Kidney (tissue), 14 donors: ENCODE measurements around the gene AUP1. TPM values are rescaled to one million over a fixed set of nuclear protein-coding genes. Genes with fewer than 3 reads are reported as not detected.

Source experiments
- DNase-seq, 5 donors: peaks; one replicate each; pipeline ENCODE4 v3.0.0-alpha.2; 2013 to 2020
- FAIRE-seq: peaks from 2 replicates; lab custom pipeline; 2012; peaks lifted over from hg19 to GRCh38; lab: Jason Lieb, UNC
- H3K27ac ChIP-seq, 2 donors: one replicate each; pipeline ENCODE4 v1.7.0; 2013; ENCODE audit warnings: low read depth in 2 of 2, low read length in 2 of 2, inconsistent platforms in 1 of 2
- H3K27me3 ChIP-seq: one replicate; pipeline ENCODE4 v1.7.1; 2013; ENCODE audit warnings: low read length, inconsistent platforms; ENCODE audit not compliant: control insufficient read depth, insufficient read depth
- H3K36me3 ChIP-seq, 3 donors: one replicate each; pipeline versions ENCODE4 v1.7.0 to v1.7.1; 2013; ENCODE audit warnings: low read length in 3 of 3, control low read depth in 1 of 3, inconsistent platforms in 1 of 3; ENCODE audit not compliant: insufficient read depth in 3 of 3, control insufficient read depth in 2 of 3
- H3K4me1 ChIP-seq, 3 donors: one replicate each; pipeline versions ENCODE4 v1.7.0 to v1.7.1; 2013; ENCODE audit warnings: low read length in 3 of 3, inconsistent platforms in 1 of 3, low read depth in 1 of 3; ENCODE audit not compliant: control insufficient read depth in 2 of 3, insufficient read depth in 2 of 3
- H3K4me3 ChIP-seq, 3 donors: one replicate each; pipeline versions ENCODE4 v1.7.0 to v1.8.1; 2013; ENCODE audit warnings: low read length in 3 of 3, control low read depth in 1 of 3, inconsistent platforms in 1 of 3
- H3K9ac ChIP-seq, 3 donors: one replicate each; pipeline versions ENCODE4 v1.7.0 to v1.7.1; 2013; ENCODE audit warnings: low read length in 3 of 3, control low read depth in 1 of 3, inconsistent platforms in 1 of 3
- H3K9me3 ChIP-seq, 3 donors: one replicate each; pipeline versions ENCODE4 v1.7.0 to v1.7.1; 2013; ENCODE audit warnings: low read length in 3 of 3, control low read depth in 1 of 3, inconsistent platforms in 1 of 3; ENCODE audit not compliant: control insufficient read depth in 2 of 3, insufficient read depth in 1 of 3
- intact Hi-C: fragments of 100-400 bp; cut with DNase I; formaldehyde crosslinking; loops from one replicate; pipeline ENCODE4 v1.11.1; 2022
- polyA plus RNA-seq: library from polyadenylated mRNA; stranded (reverse); fragments of 350-450 nt; fragmentation: Illumina TruSeq; extraction: RNeasy Lipid Tissue Mini Kit (QIAGEN cat#74804); gene quantifications from one replicate; pipeline ENCODE4 v1.2.3, GENCODE V29; 2014; ENCODE audit warnings: low read depth, low replicate concordance; ENCODE audit not compliant: insufficient read depth
- total RNA-seq: library from RNA; stranded (reverse); fragmentation: NEBNext Ultra II Directional; extraction: Animal tissue kit (Norgen Biotek cat#: 25700); gene quantifications from one replicate; pipeline ENCODE4 v1.2.1, GENCODE V29; 2021
- TF ChIP-seq, protein P1 (sequence below): IDR thresholded peaks from 3 replicates; pipeline ENCODE4 v1.5.1; 2012; ENCODE audit warnings: mild to moderate bottlenecking, moderate library complexity, borderline replicate concordance; ENCODE audit not compliant: insufficient read depth; ENCODE audit errors: extremely low read depth
- donor health status: control.
- donor health status: control.
- donor health status: control.
- donor health status: control.
- donor health status: control.
- donor health status: DM: yes; HTN: yes; CAD: no.
- donor health status: Normal renal cell carcinoma (clear cell type).

AUP1 gene
- total and polyA plus RNA-seq, 2 donors from 2014 or later = 91.0 to 130 TPM

DNA sequence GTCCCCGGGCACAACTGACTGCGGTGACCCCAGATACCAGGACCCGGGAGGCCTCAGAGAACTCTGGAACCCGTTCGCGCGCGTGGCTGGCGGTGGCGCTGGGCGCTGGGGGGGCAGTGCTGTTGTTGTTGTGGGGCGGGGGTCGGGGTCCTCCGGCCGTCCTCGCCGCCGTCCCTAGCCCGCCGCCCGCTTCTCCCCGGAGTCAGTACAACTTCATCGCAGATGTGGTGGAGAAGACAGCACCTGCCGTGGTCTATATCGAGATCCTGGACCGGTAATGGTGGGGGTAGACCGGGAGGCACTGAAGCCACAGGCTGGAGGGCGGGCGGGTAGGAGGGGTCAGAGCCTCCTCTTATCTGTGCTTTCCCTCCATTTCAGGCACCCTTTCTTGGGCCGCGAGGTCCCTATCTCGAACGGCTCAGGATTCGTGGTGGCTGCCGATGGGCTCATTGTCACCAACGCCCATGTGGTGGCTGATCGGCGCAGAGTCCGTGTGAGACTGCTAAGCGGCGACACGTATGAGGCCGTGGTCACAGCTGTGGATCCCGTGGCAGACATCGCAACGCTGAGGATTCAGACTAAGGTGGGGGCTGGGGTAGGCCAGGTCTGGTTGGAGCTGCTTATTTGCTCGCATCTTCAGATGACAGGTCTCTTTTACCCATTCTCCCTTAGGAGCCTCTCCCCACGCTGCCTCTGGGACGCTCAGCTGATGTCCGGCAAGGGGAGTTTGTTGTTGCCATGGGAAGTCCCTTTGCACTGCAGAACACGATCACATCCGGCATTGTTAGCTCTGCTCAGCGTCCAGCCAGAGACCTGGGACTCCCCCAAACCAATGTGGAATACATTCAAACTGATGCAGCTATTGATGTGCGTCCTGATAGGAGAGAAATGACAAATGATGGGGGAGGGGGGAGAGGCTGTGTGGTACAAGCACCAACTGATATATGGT is 1.0 kb upstream of the AUP1 start:
- TF ChIP-seq, protein P1, sequence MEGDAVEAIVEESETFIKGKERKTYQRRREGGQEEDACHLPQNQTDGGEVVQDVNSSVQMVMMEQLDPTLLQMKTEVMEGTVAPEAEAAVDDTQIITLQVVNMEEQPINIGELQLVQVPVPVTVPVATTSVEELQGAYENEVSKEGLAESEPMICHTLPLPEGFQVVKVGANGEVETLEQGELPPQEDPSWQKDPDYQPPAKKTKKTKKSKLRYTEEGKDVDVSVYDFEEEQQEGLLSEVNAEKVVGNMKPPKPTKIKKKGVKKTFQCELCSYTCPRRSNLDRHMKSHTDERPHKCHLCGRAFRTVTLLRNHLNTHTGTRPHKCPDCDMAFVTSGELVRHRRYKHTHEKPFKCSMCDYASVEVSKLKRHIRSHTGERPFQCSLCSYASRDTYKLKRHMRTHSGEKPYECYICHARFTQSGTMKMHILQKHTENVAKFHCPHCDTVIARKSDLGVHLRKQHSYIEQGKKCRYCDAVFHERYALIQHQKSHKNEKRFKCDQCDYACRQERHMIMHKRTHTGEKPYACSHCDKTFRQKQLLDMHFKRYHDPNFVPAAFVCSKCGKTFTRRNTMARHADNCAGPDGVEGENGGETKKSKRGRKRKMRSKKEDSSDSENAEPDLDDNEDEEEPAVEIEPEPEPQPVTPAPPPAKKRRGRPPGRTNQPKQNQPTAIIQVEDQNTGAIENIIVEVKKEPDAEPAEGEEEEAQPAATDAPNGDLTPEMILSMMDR = no peak
- Histone ChIP-seq H3K27me3 (no peaks in the 10 kb centered on the region), H3K9me3 (no peaks in the 10 kb centered on the region), H3K4me3 (peak overlapping the region; percentile 58 to 91 (median 66)), H3K27ac (peak overlapping the region; percentile 69 to 79), H3K4me1 (peaks cover 4 to 16% (median 7%) of the 10 kb centered on the region in 3 donors), H3K36me3 (peaks cover 0 to 32% (median 19%) of the 10 kb centered on the region in 3 donors), H3K9ac (peak overlapping the region; percentile 43 to 71 (median 45))
- intact Hi-C loops = no loop called here
- DNase-seq = peak; percentile 31 to 88 (median 59)
- no peak for FAIRE-seq

DNA sequence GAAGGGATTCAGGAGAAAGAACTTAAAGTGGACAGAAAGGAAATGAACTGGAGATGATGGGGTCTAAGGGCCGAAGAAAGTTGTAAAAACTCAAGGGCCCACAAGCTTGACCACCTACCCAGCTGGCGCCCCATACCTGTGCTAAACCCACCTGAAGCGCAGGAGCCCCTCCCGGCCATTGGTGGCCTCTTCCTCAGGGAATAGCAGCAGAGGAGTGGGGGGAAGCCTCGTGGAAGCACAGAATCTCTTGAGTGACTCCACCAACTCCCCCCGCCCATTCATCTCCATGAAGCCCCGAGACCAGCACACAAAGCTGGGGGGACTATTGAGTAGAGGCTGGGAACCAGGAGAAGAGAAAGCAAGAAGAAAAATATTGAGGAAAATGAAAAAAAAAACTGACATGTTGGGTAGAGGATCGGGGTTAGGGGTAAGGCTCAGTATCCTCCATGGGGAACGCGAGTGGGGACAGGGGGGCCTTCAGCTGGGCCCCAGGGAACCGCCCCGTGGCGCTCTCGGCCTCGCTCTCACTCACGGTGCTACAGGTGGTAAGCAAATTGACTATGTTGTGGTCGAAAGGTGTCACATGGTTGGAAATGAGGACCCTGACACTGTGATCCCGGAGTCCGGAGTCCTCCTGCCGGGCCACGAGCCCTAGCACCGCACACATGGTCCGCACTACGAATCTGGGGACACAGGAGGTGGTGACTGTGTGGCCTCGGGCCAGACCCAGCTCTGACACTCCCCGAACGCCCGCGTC is 728 bp downstream of the AUP1 start:
- intact Hi-C loops = no loop called here
- FAIRE-seq (no peak), DNase-seq (peak in 3 of 5 donors; percentile 14 to 74 (median 73))
- Histone ChIP-seq H3K27me3 (no peaks in the 10 kb centered on the region), H3K27ac (peak overlapping the region; percentile 30 to 79), H3K9ac (peak overlapping the region; percentile 71 to 84 (median 83)), H3K9me3 (no peaks in the 10 kb centered on the region), H3K4me3 (peak overlapping the region; percentile 87 to 96 (median 91)), H3K4me1 (peaks cover 4 to 16% (median 7%) of the 10 kb centered on the region in 3 donors), H3K36me3 (peaks cover 0 to 32% (median 19%) of the 10 kb centered on the region in 3 donors)
- TF ChIP-seq, protein P1 = no peak

DNA sequence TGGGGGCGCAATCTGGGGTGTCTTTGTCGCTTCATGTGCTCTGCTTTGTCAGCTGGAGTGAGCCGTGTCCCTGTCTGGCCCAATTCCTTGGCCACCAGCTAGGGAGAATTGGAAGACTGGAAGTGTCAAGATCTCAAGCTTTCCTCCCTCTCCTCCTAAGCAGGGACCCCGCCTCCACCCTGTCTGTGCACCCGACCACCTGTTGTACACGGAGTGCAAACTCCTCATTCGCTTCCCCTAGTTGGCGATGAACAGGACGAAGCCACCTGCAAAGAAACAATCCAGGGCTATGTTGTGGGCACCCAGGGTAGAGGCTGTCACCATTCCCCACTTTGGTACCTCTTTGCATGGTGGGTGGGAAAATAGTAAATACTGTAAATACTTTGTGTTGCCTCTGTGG is 1.8 kb downstream of the AUP1 start:
- intact Hi-C loops = no loop called here
- no peak overlapping the region for H3K9ac ChIP-seq
- H3K4me1 ChIP-seq = peaks cover 4 to 16% (median 7%) of the 10 kb centered on the region in 3 donors

More for the DNA sequence above, 1.8 kb downstream of the AUP1 start:
- Histone ChIP-seq H3K36me3 (peaks cover 0 to 30% (median 15%) of the 10 kb centered on the region in 3 donors), H3K4me3 (no peak overlapping the region), H3K9me3 (no peaks in the 10 kb centered on the region), H3K27ac (no peak overlapping the region), H3K27me3 (no peaks in the 10 kb centered on the region)
- TF ChIP-seq, protein P1 = no peak
- no peak for DNase-seq
- FAIRE-seq = no peak
